ENCODE results near the gene SH2D2A. TPM values are rescaled to one million over a fixed set of nuclear protein-coding genes. Genes with fewer than 3 reads are reported as not detected.

Gene SH2D2A
- polyA plus RNA-seq, 1 donor = 5.3 TPM

DNA sequence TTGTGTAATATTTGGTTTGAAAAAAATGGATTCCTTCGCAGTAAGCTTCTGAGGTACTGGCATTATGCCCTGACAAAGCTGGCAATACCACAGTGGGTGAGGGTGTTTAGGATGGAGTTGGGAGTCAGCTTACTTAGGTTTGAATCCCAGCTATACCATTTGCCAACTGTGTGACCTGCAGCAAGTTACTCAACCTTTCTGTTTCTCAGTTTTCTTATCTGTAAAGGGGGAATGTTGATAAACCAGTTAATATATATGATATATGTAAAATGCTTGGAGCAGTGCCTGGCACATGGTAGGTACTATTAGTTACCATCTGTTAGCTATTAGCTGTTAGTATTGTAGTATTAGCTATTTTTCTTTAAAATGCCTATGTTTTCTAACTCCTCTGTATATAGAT is 60.3 kb downstream of the SH2D2A start:
- Histone ChIP-seq H3K4me1 (ENCODE audit: control insufficient read depth, insufficient read depth, low read length) (peaks cover 9% of the 10 kb centered on the region), H3K27me3 (ENCODE audit: control insufficient read depth, insufficient read depth, low read length) (no peaks in the 10 kb centered on the region), H3K27ac (ENCODE audit: low read length) (no peak overlapping the region), H3K9me3 (ENCODE audit: control insufficient read depth, low read depth, low read length) (no peaks in the 10 kb centered on the region), H3K4me3 (ENCODE audit: low read length) (no peak overlapping the region), H3K36me3 (ENCODE audit: control insufficient read depth, insufficient read depth, low read length) (peaks cover 2% of the 10 kb centered on the region)
- WGBS (ENCODE audit: insufficient coverage, low lambda C conversion rate) = no CpG with 5 or more reads among the region's 1 CpG
- no peak for DNase-seq

Other genes starting within 250 kb of the SH2D2A start
- gene IQGAP3, start 244.3 kb downstream of the SH2D2A start, polyA plus RNA-seq = 13.9 TPM
- 0.15 TPM for gene TTC24, start 237.1 kb downstream of the SH2D2A start, polyA plus RNA-seq
- 66.9 TPM for gene NAXE, start 225.1 kb downstream of the SH2D2A start, polyA plus RNA-seq
- gene GPATCH4, start 215.4 kb downstream of the SH2D2A start, polyA plus RNA-seq = 25.9 TPM
- gene HAPLN2, start 197.4 kb downstream of the SH2D2A start, polyA plus RNA-seq = 0.16 TPM
- 12.1 TPM for gene BCAN, start 174.7 kb downstream of the SH2D2A start, polyA plus RNA-seq
- gene NES, start 139.4 kb downstream of the SH2D2A start, polyA plus RNA-seq = 26.5 TPM
- gene CRABP2, start 111.3 kb downstream of the SH2D2A start, polyA plus RNA-seq = 16.7 TPM
- gene METTL25B, start 88.4 kb downstream of the SH2D2A start, polyA plus RNA-seq = 59.3 TPM
- 36.6 TPM for gene ISG20L2, start 88.1 kb downstream of the SH2D2A start, polyA plus RNA-seq
- gene MRPL24, start 75.8 kb downstream of the SH2D2A start, polyA plus RNA-seq = 58.1 TPM
- gene HDGF, start 65.2 kb downstream of the SH2D2A start, polyA plus RNA-seq = 244 TPM
- gene PRCC, start 49.3 kb downstream of the SH2D2A start, polyA plus RNA-seq = 61.3 TPM
- gene INSRR, start 42.3 kb upstream of the SH2D2A start, polyA plus RNA-seq = 0.09 TPM
- gene NTRK1, start 44.0 kb upstream of the SH2D2A start, polyA plus RNA-seq = 0.15 TPM
- gene PEAR1, start 76.9 kb upstream of the SH2D2A start, polyA plus RNA-seq = 5.9 TPM
- gene LRRC71, start 103.8 kb upstream of the SH2D2A start, polyA plus RNA-seq = 0.28 TPM
- 34.0 TPM for gene ARHGEF11, start 228.9 kb upstream of the SH2D2A start, polyA plus RNA-seq

Measured in large intestine (tissue), 3 donors.